ENCODE data around the gene LMX1A.

LMX1A gene

DNA sequence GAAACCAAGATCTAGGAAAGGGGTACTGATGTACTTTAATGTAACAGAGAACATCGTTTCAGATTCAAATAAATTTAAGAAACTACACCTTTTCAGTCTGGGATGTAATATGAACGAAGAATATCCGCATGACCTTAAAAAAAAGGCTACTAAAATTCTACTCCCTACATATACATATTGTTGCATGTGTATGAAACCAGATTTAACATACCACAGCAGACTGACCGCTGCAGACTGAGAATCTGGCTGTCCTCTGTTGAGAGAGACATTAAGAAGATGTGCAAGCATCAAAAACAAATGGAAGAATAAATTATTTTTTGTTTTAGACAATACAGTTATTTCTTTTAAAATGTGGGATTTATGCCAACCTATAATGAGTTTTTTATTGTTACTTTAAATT is 166.6 kb downstream of the LMX1A start:
- Histone ChIP-seq H3K27me3 (ENCODE audit: insufficient read depth, poor library complexity, severe bottlenecking) (no peaks in the 10 kb centered on the region), H3K4me3 (replicated peaks; ENCODE audit: insufficient read depth, low read length) (no peak overlapping the region), H3K27ac (replicated peaks) (no peak overlapping the region)
- DNase-seq (ENCODE audit: low read depth in 1 of 2, low spot score in 1 of 2), result no peak
- no peak for TF ChIP-seq POLR2AphosphoS5 (IDR thresholded peaks at IDR 0.05; ENCODE audit: low read depth)
- TF ChIP-seq, protein P1, sequence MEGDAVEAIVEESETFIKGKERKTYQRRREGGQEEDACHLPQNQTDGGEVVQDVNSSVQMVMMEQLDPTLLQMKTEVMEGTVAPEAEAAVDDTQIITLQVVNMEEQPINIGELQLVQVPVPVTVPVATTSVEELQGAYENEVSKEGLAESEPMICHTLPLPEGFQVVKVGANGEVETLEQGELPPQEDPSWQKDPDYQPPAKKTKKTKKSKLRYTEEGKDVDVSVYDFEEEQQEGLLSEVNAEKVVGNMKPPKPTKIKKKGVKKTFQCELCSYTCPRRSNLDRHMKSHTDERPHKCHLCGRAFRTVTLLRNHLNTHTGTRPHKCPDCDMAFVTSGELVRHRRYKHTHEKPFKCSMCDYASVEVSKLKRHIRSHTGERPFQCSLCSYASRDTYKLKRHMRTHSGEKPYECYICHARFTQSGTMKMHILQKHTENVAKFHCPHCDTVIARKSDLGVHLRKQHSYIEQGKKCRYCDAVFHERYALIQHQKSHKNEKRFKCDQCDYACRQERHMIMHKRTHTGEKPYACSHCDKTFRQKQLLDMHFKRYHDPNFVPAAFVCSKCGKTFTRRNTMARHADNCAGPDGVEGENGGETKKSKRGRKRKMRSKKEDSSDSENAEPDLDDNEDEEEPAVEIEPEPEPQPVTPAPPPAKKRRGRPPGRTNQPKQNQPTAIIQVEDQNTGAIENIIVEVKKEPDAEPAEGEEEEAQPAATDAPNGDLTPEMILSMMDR (IDR thresholded peaks at IDR 0.05; ENCODE audit: insufficient read depth, low read length), result no peak
- TF ChIP-seq, protein P2, sequence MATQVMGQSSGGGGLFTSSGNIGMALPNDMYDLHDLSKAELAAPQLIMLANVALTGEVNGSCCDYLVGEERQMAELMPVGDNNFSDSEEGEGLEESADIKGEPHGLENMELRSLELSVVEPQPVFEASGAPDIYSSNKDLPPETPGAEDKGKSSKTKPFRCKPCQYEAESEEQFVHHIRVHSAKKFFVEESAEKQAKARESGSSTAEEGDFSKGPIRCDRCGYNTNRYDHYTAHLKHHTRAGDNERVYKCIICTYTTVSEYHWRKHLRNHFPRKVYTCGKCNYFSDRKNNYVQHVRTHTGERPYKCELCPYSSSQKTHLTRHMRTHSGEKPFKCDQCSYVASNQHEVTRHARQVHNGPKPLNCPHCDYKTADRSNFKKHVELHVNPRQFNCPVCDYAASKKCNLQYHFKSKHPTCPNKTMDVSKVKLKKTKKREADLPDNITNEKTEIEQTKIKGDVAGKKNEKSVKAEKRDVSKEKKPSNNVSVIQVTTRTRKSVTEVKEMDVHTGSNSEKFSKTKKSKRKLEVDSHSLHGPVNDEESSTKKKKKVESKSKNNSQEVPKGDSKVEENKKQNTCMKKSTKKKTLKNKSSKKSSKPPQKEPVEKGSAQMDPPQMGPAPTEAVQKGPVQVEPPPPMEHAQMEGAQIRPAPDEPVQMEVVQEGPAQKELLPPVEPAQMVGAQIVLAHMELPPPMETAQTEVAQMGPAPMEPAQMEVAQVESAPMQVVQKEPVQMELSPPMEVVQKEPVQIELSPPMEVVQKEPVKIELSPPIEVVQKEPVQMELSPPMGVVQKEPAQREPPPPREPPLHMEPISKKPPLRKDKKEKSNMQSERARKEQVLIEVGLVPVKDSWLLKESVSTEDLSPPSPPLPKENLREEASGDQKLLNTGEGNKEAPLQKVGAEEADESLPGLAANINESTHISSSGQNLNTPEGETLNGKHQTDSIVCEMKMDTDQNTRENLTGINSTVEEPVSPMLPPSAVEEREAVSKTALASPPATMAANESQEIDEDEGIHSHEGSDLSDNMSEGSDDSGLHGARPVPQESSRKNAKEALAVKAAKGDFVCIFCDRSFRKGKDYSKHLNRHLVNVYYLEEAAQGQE (IDR thresholded peaks at IDR 0.05; ENCODE audit: insufficient replicate concordance, low read depth), result no peak

DNA sequence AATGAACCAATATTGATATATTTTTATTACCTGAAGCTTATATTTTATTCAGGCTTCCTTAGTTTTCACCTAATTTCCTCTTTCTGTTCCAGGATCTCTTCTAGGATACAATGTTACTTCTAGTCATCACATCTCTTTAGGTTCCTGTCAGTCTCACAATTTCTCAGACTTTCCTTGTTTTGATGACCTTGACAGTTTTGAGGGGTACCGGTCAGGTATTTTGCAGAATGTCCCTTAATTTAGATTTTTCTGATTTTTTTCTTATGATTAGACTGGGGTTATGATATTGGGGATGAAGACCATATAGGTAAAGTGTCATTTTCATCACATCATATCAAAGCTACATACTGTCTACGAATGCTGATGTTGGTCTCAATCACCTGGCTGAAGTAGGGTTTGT is 167.5 kb downstream of the LMX1A start:
- Histone ChIP-seq H3K4me3 (replicated peaks; ENCODE audit: insufficient read depth, low read length) (no peak overlapping the region), H3K27me3 (ENCODE audit: insufficient read depth, poor library complexity, severe bottlenecking) (no peaks in the 10 kb centered on the region), H3K27ac (replicated peaks) (no peak overlapping the region)
- no peak for DNase-seq (ENCODE audit: low read depth in 1 of 2, low spot score in 1 of 2)
- TF ChIP-seq, protein P2 (IDR thresholded peaks at IDR 0.05; ENCODE audit: insufficient replicate concordance, low read depth), result no peak
- TF ChIP-seq POLR2AphosphoS5 (IDR thresholded peaks at IDR 0.05; ENCODE audit: low read depth) (no peak), GABPA (IDR thresholded peaks at IDR 0.05; ENCODE audit: low read depth) (no peak), SPI1 (IDR thresholded peaks at IDR 0.05; ENCODE audit: borderline replicate concordance, low read depth) (no peak)
- TF ChIP-seq, protein P1 (IDR thresholded peaks at IDR 0.05; ENCODE audit: insufficient read depth, low read length), result no peak

DNA sequence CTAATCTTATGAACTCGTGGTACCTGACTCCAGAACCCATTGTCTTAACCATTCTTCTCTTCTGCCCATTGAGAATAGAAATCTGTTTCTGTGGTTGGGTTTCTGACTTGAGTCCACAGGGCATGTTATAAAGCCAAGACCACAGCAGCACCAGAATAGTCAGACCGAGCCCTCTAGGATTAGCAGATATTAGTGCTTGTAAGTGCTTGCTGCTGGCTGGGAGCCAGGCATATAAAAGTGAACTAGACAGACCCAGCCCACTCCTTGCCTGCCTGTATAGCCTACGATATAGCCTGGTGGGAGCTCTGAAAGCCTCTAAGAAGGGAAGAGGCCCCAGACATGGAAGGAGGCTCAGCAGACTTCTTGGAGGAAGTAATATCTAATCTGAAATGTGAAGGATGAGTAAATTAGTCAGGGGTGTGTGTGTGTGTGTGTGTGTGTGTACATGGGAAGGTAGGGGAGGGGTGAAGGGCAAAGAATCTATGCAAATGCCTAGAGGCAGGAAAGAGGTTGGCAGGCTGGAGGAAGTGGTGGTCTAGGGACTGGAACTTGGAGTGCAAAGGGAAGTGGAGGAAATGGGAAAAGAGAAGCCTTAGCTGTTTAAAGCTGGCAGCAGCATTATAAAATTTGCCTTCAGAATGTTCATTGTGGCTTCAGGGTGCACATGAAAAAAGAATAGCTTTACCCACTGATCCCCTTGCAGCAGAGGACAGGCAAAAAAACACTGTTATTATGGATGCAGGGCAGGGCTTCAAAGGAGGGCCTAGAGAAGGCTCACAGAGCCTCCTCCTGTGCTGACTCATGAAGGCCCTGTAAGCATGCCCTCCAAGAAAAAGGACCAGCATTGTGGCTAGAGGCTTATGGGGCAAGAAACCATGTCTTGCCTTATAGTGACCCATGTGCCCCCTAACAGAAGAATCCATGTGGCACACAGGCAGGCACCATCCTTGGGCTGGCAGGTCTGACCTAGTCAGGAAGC is 169.2 kb downstream of the LMX1A start:
- Histone ChIP-seq H3K27me3 (ENCODE audit: insufficient read depth, poor library complexity, severe bottlenecking) (no peaks in the 10 kb centered on the region), H3K27ac (replicated peaks) (no peak overlapping the region), H3K4me3 (replicated peaks; ENCODE audit: insufficient read depth, low read length) (no peak overlapping the region)
- no peak for DNase-seq (ENCODE audit: low read depth in 1 of 2, low spot score in 1 of 2)
- TF ChIP-seq GABPA (IDR thresholded peaks at IDR 0.05; ENCODE audit: low read depth) (no peak), POLR2AphosphoS5 (IDR thresholded peaks at IDR 0.05; ENCODE audit: low read depth) (no peak), SPI1 (IDR thresholded peaks at IDR 0.05; ENCODE audit: borderline replicate concordance, low read depth) (no peak)
- TF ChIP-seq, protein P1 (IDR thresholded peaks at IDR 0.05; ENCODE audit: insufficient read depth, low read length), result no peak
- TF ChIP-seq, protein P2 (IDR thresholded peaks at IDR 0.05; ENCODE audit: insufficient replicate concordance, low read depth), result no peak
